Activated CD4-positive, alpha-beta T cell treated with anti-CD3 and anti-CD28 coated beads for 24 hours (primary cell): ENCODE measurements around the gene GFPT1.
"Not testable (repeated sequence)": the region's sequence is repeated elsewhere in the genome, so short reads cannot be mapped to it uniquely, and the experiment has no call there.

Source experiments
- DNase-seq, 2 donors: peaks; one replicate each; pipeline ENCODE4 v3.0.0-alpha.2; 2020; ENCODE audit warnings: low read depth in 2 of 2

The GFPT1 gene

GRCh38 chr2:69383176-69383812 is 3.7 kb downstream of the GFPT1 start:
- DNase-seq: no peak

DNA sequence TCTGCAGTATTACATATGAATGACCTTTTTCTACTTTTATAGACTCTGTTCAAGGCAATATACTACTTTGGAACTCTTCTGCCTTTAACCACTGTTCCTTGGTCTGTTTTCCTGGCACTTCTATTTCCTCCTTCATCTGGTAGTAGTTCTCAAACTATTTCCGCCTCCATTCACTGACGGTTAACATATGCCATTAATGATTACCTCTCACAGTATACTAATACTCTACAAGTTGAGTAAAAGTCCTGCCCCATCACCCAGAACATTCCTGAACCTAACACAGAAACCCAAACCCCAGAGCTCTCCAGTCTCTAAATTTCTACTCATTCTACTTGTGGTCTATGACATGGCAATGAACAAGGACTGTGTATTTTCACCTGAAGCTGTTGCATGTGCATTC is 4.5 kb downstream of the GFPT1 start:
- no peak for DNase-seq

GRCh38 chr2:69381337-69381737 is 5.7 kb downstream of the GFPT1 start:
- DNase-seq: peak in 1 of 2 donors; percentile 10

DNA sequence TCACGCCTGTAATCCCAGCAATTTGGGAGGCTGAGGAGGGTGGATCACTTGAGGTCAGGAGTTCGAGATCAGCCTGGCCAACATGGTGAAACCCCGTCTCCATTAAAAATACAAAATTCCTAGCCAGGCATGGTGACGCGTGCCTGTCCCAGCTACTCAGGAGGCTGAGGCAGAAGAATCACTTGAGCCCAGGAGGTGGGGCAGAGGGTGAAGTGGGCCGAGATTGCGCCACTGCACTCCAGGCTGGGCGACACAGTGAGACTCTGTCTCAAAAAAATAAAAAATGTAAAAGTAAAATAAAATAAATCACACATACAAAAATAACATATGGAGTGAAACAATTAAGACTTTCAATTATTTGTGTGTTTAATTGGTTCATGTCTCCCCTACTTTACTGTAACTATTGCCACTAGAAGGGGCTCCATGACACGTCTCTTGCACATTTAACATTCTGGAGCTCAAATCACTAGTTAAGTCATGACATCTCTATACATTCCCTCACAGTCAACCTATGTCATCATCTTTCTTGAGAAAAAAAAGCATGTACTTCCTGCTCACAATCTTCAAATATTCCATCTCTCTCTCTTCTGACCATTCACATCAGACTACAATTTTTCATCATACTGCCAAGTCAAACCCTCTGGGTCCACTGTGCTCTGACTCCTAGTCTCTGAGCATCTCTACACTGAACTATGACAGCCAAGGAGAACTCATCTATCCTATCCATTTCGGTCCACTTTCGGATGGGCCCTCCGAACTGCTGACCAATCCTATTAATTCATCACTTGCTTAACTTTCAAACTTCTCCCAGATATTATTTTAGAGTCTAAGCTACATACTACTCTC is 6.7 kb downstream of the GFPT1 start:
- no peak for DNase-seq

DNA sequence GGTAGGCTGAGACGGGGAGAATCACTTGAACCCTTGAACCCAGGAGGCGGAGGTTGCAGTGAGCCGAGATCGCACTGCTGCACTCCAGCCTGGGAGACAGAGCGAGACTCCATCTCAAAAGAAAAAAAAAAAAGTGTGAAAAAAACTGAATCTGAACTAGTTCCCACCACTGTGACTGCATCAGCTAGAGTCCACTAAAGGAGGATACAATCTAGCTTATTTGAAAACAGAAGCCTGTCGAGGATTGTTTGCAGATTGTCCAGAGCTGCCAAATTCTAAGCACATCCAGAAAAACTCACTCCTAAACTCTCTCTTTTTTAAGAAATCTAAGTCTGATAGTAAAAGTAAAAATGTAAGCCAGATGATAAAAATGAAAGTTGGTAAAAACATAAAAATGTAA is 10.6 kb downstream of the GFPT1 start:
- no peak for DNase-seq

- DNase-seq: no peak
These were observed 11.3 kb downstream of the GFPT1 start for GRCh38 chr2:69375494-69376353.

DNA sequence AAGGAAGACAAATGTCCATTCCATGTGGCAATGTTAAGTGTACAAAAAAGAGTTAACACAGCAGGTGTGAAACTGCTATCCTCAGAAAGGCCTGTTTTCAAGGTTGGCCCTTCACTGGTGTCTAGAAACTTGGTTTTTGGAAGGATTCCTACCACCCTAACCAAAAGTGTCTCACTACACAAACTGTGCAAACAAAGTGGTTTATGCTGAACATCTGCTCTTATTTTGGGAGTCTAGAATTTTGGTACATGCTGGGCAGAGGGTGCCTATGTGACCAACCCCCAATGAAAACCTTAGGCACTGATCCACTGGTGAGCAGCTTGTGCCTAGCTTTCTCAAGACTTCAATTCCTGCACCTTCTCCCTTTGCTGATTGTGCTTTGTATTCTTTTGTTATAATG is 14.3 kb downstream of the GFPT1 start:
- DNase-seq: no peak

- DNase-seq: no peak
These were observed 17.2 kb downstream of the GFPT1 start for GRCh38 chr2:69369802-69370201.

- no peak for DNase-seq
These were observed 18.4 kb downstream of the GFPT1 start for GRCh38 chr2:69368588-69368987.

DNA sequence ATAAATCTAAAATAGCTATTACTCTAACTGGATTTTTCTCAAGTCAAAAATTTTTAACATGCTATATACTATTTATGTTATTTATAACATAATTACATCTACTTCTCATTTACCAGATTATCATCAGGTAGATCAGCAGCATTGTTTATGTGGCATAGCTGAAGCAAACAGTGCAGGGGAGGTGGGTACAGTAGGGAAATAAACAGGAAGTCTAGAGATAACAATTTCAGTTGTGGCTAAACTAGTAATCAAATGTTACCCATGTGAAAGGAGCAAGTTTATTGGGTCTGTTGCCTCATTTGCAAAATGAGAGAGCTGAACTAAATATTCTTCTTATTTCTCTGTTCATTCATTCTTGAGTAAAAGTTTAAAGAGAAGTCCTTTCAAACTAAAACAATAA is 27.7 kb downstream of the GFPT1 start:
- DNase-seq: no peak

GRCh38 chr2:69358914-69359313 is 28.1 kb downstream of the GFPT1 start:
- no peak for DNase-seq

DNA sequence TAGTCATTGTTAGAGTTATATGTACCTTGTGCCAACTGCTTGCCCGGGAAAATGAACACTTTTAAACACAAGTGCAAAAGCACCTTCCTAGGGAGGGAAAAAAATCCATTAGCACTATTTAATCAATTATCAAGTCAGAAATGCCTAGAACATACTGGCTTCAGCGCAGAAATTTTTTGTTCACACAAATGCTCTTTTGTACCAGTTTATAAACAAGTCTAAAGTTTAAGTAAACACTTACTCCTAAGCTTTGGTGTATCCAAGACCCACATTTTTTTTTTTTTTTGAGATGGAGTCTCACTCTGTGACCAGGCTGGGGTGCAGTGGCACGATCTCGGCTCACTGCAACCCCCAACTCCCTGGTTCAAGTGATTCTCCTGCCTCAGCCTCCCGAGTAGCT is 30.6 kb downstream of the GFPT1 start:
- DNase-seq: no peak

DNA sequence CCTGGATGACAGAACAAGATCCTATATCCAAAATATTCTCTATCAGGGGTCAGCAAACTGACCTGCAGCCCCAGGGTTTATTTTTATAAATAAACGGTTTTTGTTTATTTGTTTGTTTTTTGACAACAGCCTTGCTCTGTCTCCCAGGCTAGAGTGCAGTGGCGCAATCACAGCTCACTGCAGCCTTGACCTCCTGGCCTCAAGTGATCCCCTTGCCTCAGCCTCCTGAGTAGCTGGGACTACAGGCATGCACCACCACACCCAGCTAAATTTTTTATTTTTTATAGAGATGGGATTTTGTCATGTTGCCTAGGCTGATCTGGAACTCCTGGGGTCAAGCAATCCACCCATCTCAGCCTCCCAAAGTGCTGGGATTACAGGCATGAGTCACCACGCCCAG is 32.1 kb downstream of the GFPT1 start:
- DNase-seq: not testable (repeated sequence)

GRCh38 chr2:69353360-69353759 is 33.7 kb downstream of the GFPT1 start:
- no peak for DNase-seq

- DNase-seq: no peak
These were observed 38.2 kb downstream of the GFPT1 start for GRCh38 chr2:69348781-69349180.

DNA sequence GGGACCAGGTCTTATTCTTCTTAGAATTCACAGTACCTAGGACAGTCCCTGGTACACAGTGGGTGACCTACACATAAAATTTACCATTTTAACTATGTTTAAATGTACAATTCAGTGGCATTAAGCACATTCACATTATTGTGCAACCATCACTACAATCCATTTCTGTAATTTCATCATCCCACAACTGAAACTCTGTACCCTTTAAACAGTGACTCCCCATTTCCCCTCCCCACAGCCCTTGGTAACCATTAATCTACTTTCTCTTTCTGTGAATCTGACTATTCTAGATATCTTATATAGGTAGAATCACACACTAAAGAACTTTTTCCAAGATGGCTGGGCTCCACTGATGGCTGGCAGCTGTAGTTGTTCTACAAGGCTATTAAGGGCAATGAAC is 41.6 kb downstream of the GFPT1 start:
- no peak for DNase-seq

DNA sequence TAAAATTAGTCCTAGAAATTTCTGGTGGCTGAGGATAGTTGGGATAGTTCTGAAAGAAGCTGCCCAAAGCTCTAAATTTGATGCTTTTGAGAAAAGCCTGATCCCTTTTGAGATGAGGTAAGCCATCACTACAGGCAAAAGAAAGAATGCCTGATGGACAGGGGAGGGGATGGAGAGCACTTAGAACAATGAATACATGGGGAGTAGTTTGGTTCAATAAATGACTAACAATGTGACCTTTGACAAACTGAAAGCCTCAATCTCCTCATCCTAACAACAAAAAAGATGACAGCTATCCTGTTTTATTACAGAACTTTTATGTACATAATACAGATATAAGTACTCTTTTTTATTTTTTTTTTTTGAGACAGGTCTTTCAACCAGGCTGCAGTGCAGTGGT is 42.7 kb downstream of the GFPT1 start:
- no peak for DNase-seq

GRCh38 chr2:69340101-69340775 is 46.8 kb downstream of the GFPT1 start:
- no peak for DNase-seq

DNA sequence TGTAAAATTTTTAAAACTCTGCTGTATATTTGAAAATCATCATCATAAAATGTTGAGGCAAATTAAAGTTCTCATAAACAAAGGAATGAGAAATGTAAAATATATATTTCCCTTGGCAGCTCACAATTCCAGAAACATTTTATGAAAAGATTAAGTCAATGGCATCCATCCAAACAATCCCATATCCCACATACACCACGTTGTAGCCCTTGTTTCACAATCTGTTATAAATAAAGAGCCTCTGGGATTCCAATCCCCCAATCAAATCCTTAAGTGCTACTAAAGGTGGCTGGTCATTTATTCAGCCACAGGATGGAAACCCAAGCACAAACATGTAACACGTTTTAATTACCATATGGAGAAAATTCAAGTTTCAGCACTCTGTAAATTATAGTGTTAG is 51.7 kb downstream of the GFPT1 start:
- DNase-seq: no peak

- DNase-seq: no peak
These were observed 53.7 kb downstream of the GFPT1 start for GRCh38 chr2:69333352-69333751.

DNA sequence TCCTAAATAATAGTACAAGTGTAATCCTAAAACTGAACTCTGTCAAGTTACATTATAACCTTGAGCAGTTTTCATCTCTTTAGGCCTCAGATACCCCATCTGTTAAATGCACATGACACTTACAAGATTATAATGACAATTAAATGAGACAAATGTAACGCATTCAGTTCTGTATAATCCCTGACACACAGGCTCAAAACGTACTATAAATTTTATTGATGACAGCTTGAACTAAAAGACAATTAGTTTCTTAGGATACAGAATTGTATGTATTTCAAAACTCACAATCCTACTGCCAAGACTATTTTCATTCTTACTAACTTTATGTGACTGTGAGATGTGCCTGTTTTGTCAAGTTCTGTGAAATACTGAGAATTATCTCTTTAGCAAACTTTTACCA is 56.2 kb downstream of the GFPT1 start:
- DNase-seq: no peak

- DNase-seq: no peak
These were observed 64.4 kb downstream of the GFPT1 start for GRCh38 chr2:69322631-69323030.
